GM19455 (cell line): ENCODE measurements around the gene SLC39A13.
A peak's percentile ranks its signal among the peaks of the same experiment; 100 is the strongest.

Source experiments
- ATAC-seq: cut with Tn5 transposase; IDR thresholded peaks from one replicate; pipeline ENCODE4 v1.9.1; 2021; ENCODE audit not compliant: unreplicated experiment

Gene SLC39A13

GRCh38 chr11:47383071-47383470 is 25.3 kb upstream of the SLC39A13 start:
- no peak for ATAC-seq

DNA sequence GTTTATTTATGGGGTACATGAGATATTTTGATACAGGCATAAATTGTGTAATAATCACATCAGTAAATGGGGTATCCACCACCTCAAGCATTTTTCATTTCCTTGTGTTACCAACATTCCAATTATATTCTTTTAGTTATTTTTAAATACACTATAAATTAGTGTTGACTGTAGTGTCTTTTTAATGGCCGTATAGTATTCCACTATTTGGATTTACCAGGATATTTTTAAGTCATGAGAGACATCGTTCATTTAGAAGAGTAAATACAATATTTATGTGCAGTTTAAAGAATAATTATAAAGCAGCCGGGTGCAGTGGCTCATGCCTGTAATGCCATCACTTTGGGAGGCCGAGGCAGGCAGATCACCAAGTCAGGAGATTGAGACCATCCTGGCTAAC is 23.9 kb upstream of the SLC39A13 start:
- ATAC-seq: no peak

DNA sequence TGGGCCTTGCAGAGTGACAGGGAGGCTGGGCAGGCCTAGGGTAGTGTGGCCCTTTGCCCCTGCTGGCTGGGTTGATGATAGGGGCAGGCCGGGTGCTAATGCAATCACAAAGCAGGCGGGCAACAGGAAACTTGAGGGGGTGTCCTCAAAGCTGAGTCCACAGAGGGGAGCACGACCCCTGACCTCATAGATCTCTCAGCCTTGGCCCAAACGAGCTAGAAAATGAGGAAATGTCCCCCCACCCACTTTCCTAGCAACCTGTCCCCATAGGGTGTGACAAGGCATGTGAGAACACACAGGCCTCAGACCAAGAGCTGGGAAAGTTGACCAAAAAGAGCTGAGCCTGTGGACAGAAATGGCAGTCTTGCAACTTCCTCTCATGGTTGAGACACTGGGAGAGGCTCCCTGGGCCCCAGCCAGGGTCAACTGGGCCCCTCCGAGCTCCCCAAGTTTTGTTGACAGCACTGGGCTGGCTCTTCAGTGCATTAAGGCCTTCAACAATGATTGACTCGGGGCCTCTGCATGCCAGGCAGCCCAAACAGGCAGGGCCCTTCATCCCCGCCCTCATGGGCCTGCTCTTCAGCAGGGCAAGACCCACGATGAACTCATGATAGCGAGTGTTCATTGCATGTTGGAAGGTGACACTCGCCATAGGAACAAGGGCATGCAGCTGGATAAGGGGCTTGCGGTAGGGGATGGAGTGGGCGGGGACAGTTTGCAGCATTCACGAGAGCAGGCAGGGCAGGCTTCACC is 20.3 kb upstream of the SLC39A13 start:
- ATAC-seq: no peak

DNA sequence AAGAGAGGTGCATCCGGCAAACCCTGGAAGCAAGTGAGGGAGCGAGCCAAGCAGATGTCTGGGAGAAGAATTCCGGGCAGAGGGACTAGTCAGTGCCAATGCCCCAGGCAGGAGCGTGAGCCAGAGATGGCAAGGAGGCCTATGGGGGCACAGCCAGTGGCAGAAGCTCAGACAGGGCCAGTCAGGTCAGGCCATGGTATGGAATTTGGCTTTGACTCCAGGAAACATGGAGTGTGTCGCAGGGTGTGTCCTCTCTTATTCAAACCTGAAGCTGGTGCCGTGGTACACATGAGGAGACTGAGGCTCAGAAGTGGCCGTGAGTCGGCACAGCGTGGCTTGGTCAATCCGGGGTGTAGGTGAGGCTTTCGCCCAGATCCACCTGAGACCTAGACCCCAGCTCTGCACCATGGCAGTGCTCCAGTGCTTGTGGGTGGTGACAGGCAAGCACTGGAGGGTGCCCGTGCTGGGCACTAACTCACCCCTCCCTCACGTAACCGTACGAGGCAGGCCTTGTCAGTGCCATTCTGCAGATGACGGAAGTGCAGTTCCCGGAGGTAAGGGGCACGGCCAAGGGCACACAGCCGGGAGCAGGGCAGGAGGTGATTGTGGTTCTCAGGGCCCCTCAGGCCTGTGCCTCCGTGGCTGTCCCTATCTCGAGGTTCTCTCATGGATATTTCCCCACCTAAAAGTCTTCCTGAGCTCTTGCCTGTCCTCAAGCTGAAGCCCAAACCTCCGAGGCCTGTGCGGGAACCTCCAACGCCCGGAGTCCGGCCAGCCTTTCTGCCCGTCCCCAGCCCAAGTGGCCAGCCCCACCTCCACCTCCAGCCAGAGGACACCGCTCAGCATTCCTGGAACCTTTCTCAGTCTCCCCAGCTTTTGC is 19.5 kb upstream of the SLC39A13 start:
- no peak for ATAC-seq

- ATAC-seq: no peak
These were observed 18.6 kb upstream of the SLC39A13 start for GRCh38 chr11:47389577-47390421.

GRCh38 chr11:47390422-47390760 is 18.0 kb upstream of the SLC39A13 start:
- ATAC-seq: no peak

DNA sequence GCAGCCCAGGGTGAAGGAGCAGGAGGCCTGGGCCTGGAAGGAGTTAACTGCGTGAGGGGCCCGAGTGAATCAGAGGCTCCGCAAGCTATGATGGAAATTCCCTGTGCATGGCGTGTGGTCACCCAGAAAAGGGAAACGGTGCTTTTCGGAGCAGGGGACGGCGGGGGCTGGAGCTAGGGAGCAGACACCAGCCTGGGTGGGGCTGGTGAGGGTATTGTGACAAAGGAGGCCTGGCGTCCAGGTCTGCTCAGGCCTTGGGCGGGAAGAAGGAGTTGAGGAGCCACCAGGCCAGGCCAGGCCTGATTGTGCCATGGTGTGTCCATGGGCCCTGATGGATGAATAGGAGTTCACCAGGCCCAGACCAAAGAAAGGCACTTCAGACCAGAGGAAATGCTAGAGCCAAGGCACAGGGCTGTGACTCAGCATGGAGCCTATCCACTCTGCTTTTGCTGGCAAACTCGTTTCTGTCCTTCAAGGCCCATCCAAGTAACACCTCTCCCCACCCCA is 17.3 kb upstream of the SLC39A13 start:
- no peak for ATAC-seq

GRCh38 chr11:47391711-47392432 is 16.5 kb upstream of the SLC39A13 start:
- ATAC-seq: no peak

GRCh38 chr11:47392546-47393162 is 15.7 kb upstream of the SLC39A13 start:
- no peak for ATAC-seq

GRCh38 chr11:47393163-47394049 is 15.0 kb upstream of the SLC39A13 start:
- ATAC-seq: no peak

DNA sequence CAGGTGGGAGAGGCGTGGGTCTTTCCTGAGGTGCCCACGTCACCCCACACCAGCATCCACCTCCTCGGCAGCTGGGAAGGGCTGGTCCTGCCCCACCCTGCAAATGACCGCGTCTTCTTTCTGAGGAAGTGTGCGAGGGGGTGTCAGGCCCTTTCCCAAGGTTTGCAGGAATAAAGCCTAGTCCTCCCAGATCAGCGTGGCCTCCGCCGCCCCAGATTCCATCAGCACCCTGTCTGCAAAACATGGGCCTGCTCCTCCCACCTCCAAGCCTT is 14.4 kb upstream of the SLC39A13 start:
- no peak for ATAC-seq

GRCh38 chr11:47394322-47395222 is 13.8 kb upstream of the SLC39A13 start:
- ATAC-seq: no peak

GRCh38 chr11:47395223-47396048 is 13.0 kb upstream of the SLC39A13 start:
- no peak for ATAC-seq

DNA sequence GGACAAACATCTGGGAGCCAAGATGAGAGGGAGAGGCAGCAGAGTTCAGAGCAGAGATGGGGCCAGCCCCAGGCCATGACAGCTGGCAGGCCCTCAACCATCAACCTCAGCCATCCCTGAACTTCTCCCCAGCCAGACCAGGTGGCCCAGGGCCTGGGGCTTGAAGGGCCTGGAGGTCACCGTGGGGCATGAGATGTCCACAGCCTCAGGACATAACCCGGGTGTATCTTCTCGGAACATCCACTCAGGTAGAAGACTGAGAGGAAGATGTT is 12.4 kb upstream of the SLC39A13 start:
- ATAC-seq: no peak

DNA sequence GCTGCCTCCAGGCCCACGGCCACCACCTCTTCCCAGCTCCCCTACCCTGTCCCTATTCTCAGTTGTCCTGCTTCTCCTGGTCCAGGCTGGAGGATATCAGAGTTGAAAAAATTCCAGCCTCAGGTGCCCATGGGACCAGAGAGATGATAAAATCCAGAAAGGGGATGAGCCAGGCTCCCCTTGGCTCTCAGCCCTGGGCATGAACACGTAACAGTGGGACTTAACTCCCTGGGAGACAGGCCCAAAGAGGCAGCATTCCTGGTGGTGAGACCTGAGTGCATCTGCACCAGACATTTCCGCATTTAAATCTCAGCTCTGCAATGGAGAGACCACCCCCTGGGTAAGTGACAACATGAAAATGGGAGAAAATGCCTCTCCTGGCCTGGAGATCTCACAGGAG is 10.4 kb upstream of the SLC39A13 start:
- ATAC-seq: no peak

DNA sequence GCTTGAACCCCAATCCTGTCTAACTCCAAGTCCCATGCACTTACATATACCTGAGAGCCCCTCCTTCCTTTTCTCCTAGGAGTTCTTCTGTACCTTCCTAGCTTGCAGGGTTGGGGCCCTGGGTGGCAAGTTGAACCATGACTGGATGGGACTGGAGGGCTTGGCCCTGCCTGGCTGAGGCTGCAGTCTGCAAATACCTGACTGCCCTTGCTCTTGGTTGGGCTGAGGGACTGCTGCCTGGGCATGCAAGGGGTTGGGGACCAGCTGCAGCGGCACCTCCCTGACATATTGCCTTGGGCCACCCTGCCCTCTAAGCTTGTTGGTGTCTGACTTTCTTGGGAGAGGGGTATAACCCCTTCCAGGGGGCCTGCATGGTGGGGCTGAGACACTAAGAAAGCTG is 9.8 kb upstream of the SLC39A13 start:
- ATAC-seq: no peak

DNA sequence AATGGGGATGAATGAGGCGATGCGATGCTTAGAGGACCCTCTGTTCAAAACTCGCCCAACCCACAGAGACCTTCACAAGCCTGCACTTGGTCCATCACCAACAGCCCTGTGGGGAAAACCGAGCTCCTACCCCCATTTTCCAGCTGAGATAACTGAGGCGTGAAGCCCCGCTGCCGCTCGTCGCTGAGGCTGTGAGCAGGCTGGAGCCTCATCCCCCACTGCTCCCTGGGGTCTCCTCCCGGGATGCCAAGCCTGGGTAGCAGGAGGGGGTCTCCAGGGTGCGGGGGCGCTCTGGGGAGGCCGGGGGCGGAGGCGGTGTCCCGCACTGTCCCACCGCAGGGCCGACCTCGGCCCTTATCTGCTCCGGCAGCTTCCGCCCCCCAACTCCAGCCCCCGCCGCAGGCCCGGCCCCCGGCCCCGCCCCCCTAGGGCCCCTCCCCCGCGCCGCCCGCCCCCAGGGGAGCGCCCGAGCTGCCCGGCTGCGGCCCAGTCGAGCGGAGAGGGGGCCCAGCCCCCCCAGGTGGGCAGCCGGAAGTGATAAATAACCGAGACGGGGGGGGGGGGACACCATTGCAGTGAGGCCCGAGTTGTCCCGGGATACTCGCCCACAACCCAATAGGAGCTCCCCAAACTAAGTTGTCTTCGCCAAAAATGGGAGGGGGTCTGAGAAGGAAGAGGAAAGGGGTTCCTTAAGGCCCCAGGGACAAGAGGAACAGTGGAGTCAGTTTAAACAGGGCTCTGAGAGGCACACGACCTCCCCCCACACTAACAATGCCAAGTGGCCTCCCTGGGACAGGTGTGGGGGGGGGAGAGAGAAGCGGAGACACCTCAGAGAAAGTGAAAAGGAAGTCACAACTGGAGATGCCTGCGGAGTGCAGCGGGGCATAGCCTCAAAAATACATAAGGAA is 8.3 kb upstream of the SLC39A13 start:
- ATAC-seq: peak; percentile 48
